Astrocyte (in vitro differentiated cells and primary cell): Measurements from ENCODE around the gene TAGLN. TPM values are rescaled to one million over a fixed set of nuclear protein-coding genes. Genes with fewer than 3 reads are reported as not detected.
A peak's percentile ranks its signal among the peaks of the same experiment; 100 is the strongest.

Experiments used
- DNase-seq: peaks from one replicate; pipeline ENCODE4 v3.0.0-alpha.2; 2010; ENCODE audit warnings: low read depth
- FAIRE-seq: peaks from 2 replicates; lab custom pipeline; 2011; peaks lifted over from hg19 to GRCh38; lab: Jason Lieb, UNC
- H2AFZ ChIP-seq: 2 replicates; pipeline ENCODE4 v1.6.0; 2012; ENCODE audit warnings: low read depth, low read length, inconsistent platforms
- H3K27ac ChIP-seq: 2 replicates; pipeline ENCODE4 v1.5.1; 2011; ENCODE audit warnings: low read depth, low read length, inconsistent platforms
- H3K27me3 ChIP-seq: 2 replicates; pipeline ENCODE4 v1.6.0; 2011; ENCODE audit warnings: low read length, inconsistent platforms; ENCODE audit not compliant: insufficient read depth
- H3K36me3 ChIP-seq: 2 replicates; pipeline ENCODE4 v1.5.1; 2011; ENCODE audit warnings: low read length, inconsistent platforms; ENCODE audit not compliant: insufficient read depth
- H3K4me1 ChIP-seq: 2 replicates; pipeline ENCODE4 v1.5.1; 2011; ENCODE audit warnings: low read length, inconsistent platforms; ENCODE audit not compliant: insufficient read depth
- H3K4me2 ChIP-seq: 2 replicates; pipeline ENCODE4 v1.6.0; 2012; ENCODE audit warnings: low read length, inconsistent platforms
- H3K4me3 ChIP-seq: 2 replicates; pipeline ENCODE4 v1.5.1; 2011; ENCODE audit warnings: low read depth, mild to moderate bottlenecking, low read length, inconsistent platforms; ENCODE audit not compliant: insufficient read depth
- H3K79me2 ChIP-seq: 2 replicates; pipeline ENCODE4 v1.6.0; 2012; ENCODE audit warnings: mild to moderate bottlenecking, low read length, inconsistent platforms; ENCODE audit not compliant: insufficient read depth
- H3K9ac ChIP-seq: 2 replicates; pipeline ENCODE4 v1.6.0; 2012; ENCODE audit warnings: mild to moderate bottlenecking, low read length, inconsistent platforms
- H3K9me3 ChIP-seq: 2 replicates; pipeline ENCODE4 v1.5.1; 2012; ENCODE audit warnings: low read depth, mild to moderate bottlenecking, low read length, inconsistent platforms; ENCODE audit not compliant: insufficient read depth
- H4K20me1 ChIP-seq: 2 replicates; pipeline ENCODE4 v1.6.0; 2012; ENCODE audit warnings: low read length, inconsistent platforms; ENCODE audit not compliant: insufficient read depth
- H3K27ac Mint-ChIP-seq: one replicate; pipeline ENCODE4 v1.8.0; 2021; ENCODE audit warnings: mild to moderate bottlenecking, mixed read lengths; ENCODE audit not compliant: unreplicated experiment
- H3K27me3 Mint-ChIP-seq: one replicate; pipeline ENCODE4 v1.8.0; 2021; ENCODE audit warnings: low read depth, mixed read lengths; ENCODE audit not compliant: unreplicated experiment
- H3K36me3 Mint-ChIP-seq: one replicate; pipeline ENCODE4 v1.8.0; 2021; ENCODE audit warnings: low read depth, mixed read lengths; ENCODE audit not compliant: unreplicated experiment
- H3K4me1 Mint-ChIP-seq: one replicate; pipeline ENCODE4 v1.8.0; 2021; ENCODE audit warnings: low read depth, mixed read lengths; ENCODE audit not compliant: unreplicated experiment
- H3K4me3 Mint-ChIP-seq: one replicate; pipeline ENCODE4 v1.8.0; 2021; ENCODE audit warnings: mild to moderate bottlenecking, moderate library complexity, mixed read lengths; ENCODE audit not compliant: unreplicated experiment
- H3K9me3 Mint-ChIP-seq: one replicate; pipeline ENCODE4 v1.8.0; 2021; ENCODE audit warnings: mild to moderate bottlenecking, mixed read lengths; ENCODE audit not compliant: unreplicated experiment
- EZH2 ChIP-seq: IDR thresholded peaks from 2 replicates; pipeline ENCODE4 v1.6.1; 2012; ENCODE audit warnings: mild to moderate bottlenecking, low read length, inconsistent platforms; ENCODE audit not compliant: insufficient read depth
- total RNA-seq: library from RNA; stranded (reverse); gene quantifications from 2 replicates; pipeline ENCODE4 v1.2.1, GENCODE V29; 2021
- TF ChIP-seq, protein P1 (sequence below): IDR thresholded peaks from 2 replicates; pipeline ENCODE4 v1.5.1; 2011; ENCODE audit warnings: low read depth, mild to moderate bottlenecking, inconsistent platforms, low read length, moderate library complexity; ENCODE audit not compliant: insufficient read depth

TAGLN gene
- total RNA-seq, 1 donor from 2014 or later, result 4,004 TPM

DNA sequence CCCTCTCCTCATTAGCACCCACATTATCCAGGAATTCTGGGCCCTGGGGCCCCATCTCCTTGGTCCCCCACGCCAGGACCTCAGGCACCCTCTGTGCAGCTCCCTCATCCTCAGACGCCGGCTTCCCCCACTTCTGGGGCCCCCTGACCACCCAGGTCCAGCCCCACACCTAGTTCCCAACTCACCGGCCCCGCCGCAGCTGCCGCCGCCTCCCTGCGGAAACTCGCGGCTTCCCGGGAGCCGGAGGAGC lies 32.6 kb downstream of the TAGLN start, which contains the start of gene PCSK7:
TSS of gene PCSK7 (minus strand) at position 232 of the 250 bp plus-strand sequence. CDS start 2,229 bp downstream, outside the sequence.
- Mint-ChIP-seq H3K27ac (peak within 1 kb of the TSS; percentile 97), H3K36me3 (peaks cover 8% of the 10 kb centered on the region), H3K27me3 (no peaks in the 10 kb centered on the region), H3K4me1 (peaks cover 24% of the 10 kb centered on the region), H3K9me3 (no peaks in the 10 kb centered on the region), H3K4me3 (peak within 1 kb of the TSS; percentile 98)
- Histone ChIP-seq H3K79me2 (peaks cover 65% of the 10 kb centered on the region), H3K27me3 (no peaks in the 10 kb centered on the region), H3K4me1 (peaks cover 24% of the 10 kb centered on the region), H3K4me2 (peak within 1 kb of the TSS; percentile 96), H3K9me3 (no peaks in the 10 kb centered on the region), H3K9ac (peak within 1 kb of the TSS; percentile 90), H3K27ac (peak within 1 kb of the TSS; percentile 83), H4K20me1 (peaks cover 33% of the 10 kb centered on the region), H2AFZ (peak within 1 kb of the TSS; percentile 90), H3K36me3 (peaks cover 18% of the 10 kb centered on the region), H3K4me3 (peak within 1 kb of the TSS; percentile 83)
- no peak for FAIRE-seq
- no peak for TF ChIP-seq EZH2
- TF ChIP-seq, protein P1, sequence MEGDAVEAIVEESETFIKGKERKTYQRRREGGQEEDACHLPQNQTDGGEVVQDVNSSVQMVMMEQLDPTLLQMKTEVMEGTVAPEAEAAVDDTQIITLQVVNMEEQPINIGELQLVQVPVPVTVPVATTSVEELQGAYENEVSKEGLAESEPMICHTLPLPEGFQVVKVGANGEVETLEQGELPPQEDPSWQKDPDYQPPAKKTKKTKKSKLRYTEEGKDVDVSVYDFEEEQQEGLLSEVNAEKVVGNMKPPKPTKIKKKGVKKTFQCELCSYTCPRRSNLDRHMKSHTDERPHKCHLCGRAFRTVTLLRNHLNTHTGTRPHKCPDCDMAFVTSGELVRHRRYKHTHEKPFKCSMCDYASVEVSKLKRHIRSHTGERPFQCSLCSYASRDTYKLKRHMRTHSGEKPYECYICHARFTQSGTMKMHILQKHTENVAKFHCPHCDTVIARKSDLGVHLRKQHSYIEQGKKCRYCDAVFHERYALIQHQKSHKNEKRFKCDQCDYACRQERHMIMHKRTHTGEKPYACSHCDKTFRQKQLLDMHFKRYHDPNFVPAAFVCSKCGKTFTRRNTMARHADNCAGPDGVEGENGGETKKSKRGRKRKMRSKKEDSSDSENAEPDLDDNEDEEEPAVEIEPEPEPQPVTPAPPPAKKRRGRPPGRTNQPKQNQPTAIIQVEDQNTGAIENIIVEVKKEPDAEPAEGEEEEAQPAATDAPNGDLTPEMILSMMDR, result no peak
- DNase-seq, result no peak

DNA sequence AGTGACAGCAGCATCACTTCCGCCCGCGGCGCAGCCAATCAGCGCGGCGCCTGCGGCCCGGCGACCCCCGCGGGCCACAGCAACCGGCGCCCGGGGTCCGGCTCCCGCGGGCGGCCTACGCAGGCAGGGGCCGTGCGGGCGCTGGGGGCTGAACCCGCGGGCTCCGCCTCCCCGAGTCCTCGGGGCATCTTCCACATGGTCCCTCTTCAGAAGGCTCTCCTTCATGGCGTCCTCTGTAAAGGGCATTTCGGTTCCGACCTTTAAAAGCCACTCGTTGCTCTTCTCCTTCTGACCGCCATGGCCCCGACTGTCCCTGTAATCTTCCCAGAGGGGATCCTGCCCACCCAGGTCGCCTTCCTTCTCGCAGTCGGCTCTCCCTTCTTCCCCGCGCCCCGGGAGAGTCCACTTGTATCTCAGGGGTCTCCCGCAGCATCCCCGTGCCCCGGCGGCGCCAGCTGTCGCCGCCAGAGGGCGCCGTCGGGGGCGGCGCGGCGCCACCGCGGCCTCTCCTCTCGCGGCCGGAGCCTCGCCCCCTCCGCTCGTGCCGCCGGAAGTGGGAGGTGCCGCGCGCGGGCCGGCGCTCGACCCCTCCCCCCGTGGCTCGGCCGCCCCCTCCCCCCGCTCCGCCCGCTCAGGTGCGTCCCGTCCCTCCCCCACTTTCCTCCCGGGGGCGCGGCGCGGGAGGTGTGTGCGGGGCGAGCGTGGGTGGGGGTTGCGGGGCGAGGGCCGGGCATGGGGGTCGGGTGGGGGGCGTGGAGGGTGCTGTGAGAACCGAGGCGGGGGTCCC lies 33.1 kb downstream of the TAGLN start, which contains the start of gene RNF214:
TSS of gene RNF214 (plus strand) at position 580 of the 787 bp plus-strand sequence. CDS start 1,602 bp downstream, outside the sequence.
- no peaks in the 10 kb centered on the region for H3K27me3 Mint-ChIP-seq
- peak within 1 kb of the TSS; percentile 96 for H3K4me2 ChIP-seq
- peaks cover 65% of the 10 kb centered on the region for H3K79me2 ChIP-seq

More for the DNA sequence above, 33.1 kb downstream of the TAGLN start, which contains the start of gene RNF214:
- Mint-ChIP-seq H3K4me1 (peaks cover 24% of the 10 kb centered on the region), H3K36me3 (peaks cover 8% of the 10 kb centered on the region), H3K27ac (peak within 1 kb of the TSS; percentile 97), H3K4me3 (peak within 1 kb of the TSS; percentile 98), H3K9me3 (no peaks in the 10 kb centered on the region)
- H3K27me3 ChIP-seq, result no peaks in the 10 kb centered on the region
- peaks cover 14% of the 10 kb centered on the region for H3K36me3 ChIP-seq
- no peak for TF ChIP-seq EZH2
- TF ChIP-seq, protein P1, result peak; percentile 59
- DNase-seq, result no peak
- peaks cover 30% of the 10 kb centered on the region for H4K20me1 ChIP-seq
- H3K9me3 ChIP-seq, result no peaks in the 10 kb centered on the region
- H2AFZ ChIP-seq, result peak within 1 kb of the TSS; percentile 90
- H3K4me3 ChIP-seq, result peak within 1 kb of the TSS; percentile 83
- H3K4me1 ChIP-seq, result peaks cover 24% of the 10 kb centered on the region
- peak within 1 kb of the TSS; percentile 90 for H3K9ac ChIP-seq
- FAIRE-seq, result no peak
- H3K27ac ChIP-seq, result peak within 1 kb of the TSS; percentile 83
